Left ventricle myocardium inferior (tissue), 1 donor: Measurements from ENCODE around the gene LLCFC1. TPM values are rescaled to one million over a fixed set of nuclear protein-coding genes. Genes with fewer than 3 reads are reported as not detected.

ENCODE experiments used
- DNase-seq: peaks from one replicate; pipeline ENCODE4 v3.0.0-alpha.2; 2020
- H3K27ac ChIP-seq: fragments of 200-600 bp; replicated peaks from 2 replicates; pipeline ENCODE4 v1.8.0; 2021
- H3K27me3 ChIP-seq: fragments of 200-600 bp; 2 replicates; pipeline ENCODE4 v1.8.0; 2021; ENCODE audit warnings: low read depth
- H3K36me3 ChIP-seq: fragments of 200-600 bp; 2 replicates; pipeline ENCODE4 v1.8.0; 2021
- H3K4me1 ChIP-seq: fragments of 200-600 bp; 2 replicates; pipeline ENCODE4 v1.8.0; 2021
- H3K4me3 ChIP-seq: fragments of 200-600 bp; 2 replicates; pipeline ENCODE4 v1.8.0; 2021; ENCODE audit warnings: mild to moderate bottlenecking, moderate library complexity
- H3K9me3 ChIP-seq: fragments of 200-600 bp; replicated peaks from 2 replicates; pipeline ENCODE4 v1.8.0; 2021
- CTCF ChIP-seq: fragments of 200-600 bp; IDR thresholded peaks from 2 replicates; pipeline ENCODE4 v1.8.0; 2021; ENCODE audit warnings: antibody characterized with exemption, mild to moderate bottlenecking, borderline replicate concordance
- intact Hi-C: fragments of 100-400 bp; cut with micrococcal nuclease; formaldehyde crosslinking; loops from one replicate; pipeline ENCODE4 v1.11.0; 2022
- total RNA-seq: library from RNA; stranded (reverse); fragmentation: NEBNext Ultra II Directional; extraction: Animal tissue kit (Norgen Biotek cat#: 25700); gene quantifications from one replicate; pipeline ENCODE4 v1.2.1, GENCODE V29; 2021
- donor health status: DM: no; HTN: yes; CAD: no; lungs with severe emphysema.

LLCFC1 gene
- total RNA-seq, 1 donor from 2014 or later, result not detected

- Histone ChIP-seq H3K36me3 (no peaks in the 10 kb centered on the region), H3K4me3 (no peak overlapping the region), H3K4me1 (no peaks in the 10 kb centered on the region), H3K9me3 (peaks cover 23% of the 10 kb centered on the region), H3K27ac (no peak overlapping the region), H3K27me3 (no peaks in the 10 kb centered on the region)
- intact Hi-C loops, result no loop called here
- no peak for TF ChIP-seq CTCF
- DNase-seq, result no peak
These were observed 15.5 kb downstream of the LLCFC1 start for GRCh38 chr7:142954680-142955268.

GRCh38 chr7:142956951-142957623, 17.8 kb downstream of the LLCFC1 start:
- no peaks in the 10 kb centered on the region for H3K36me3 ChIP-seq
- no peak overlapping the region for H3K4me3 ChIP-seq
- H3K4me1 ChIP-seq, result no peaks in the 10 kb centered on the region
- TF ChIP-seq CTCF, result no peak
- H3K9me3 ChIP-seq, result peaks cover 23% of the 10 kb centered on the region
- no peaks in the 10 kb centered on the region for H3K27me3 ChIP-seq
- intact Hi-C loops, result no loop called here
- no peak for DNase-seq
- H3K27ac ChIP-seq, result no peak overlapping the region

GRCh38 chr7:142957723-142958122, 18.4 kb downstream of the LLCFC1 start:
- H3K4me1 ChIP-seq, result no peaks in the 10 kb centered on the region
- no peaks in the 10 kb centered on the region for H3K36me3 ChIP-seq
- DNase-seq, result no peak
- peaks cover 23% of the 10 kb centered on the region for H3K9me3 ChIP-seq
- H3K27ac ChIP-seq, result no peak overlapping the region
- no peaks in the 10 kb centered on the region for H3K27me3 ChIP-seq
- H3K4me3 ChIP-seq, result no peak overlapping the region
- intact Hi-C loops, result no loop called here
- no peak for TF ChIP-seq CTCF

GRCh38 chr7:142959202-142959601, 19.9 kb downstream of the LLCFC1 start:
- no peak overlapping the region for H3K27ac ChIP-seq
- peaks cover 23% of the 10 kb centered on the region for H3K9me3 ChIP-seq
- DNase-seq, result no peak
- H3K27me3 ChIP-seq, result peaks cover 13% of the 10 kb centered on the region
- H3K36me3 ChIP-seq, result no peaks in the 10 kb centered on the region
- TF ChIP-seq CTCF, result no peak
- H3K4me3 ChIP-seq, result no peak overlapping the region
- no peaks in the 10 kb centered on the region for H3K4me1 ChIP-seq
- intact Hi-C loops, result no loop called here

DNA sequence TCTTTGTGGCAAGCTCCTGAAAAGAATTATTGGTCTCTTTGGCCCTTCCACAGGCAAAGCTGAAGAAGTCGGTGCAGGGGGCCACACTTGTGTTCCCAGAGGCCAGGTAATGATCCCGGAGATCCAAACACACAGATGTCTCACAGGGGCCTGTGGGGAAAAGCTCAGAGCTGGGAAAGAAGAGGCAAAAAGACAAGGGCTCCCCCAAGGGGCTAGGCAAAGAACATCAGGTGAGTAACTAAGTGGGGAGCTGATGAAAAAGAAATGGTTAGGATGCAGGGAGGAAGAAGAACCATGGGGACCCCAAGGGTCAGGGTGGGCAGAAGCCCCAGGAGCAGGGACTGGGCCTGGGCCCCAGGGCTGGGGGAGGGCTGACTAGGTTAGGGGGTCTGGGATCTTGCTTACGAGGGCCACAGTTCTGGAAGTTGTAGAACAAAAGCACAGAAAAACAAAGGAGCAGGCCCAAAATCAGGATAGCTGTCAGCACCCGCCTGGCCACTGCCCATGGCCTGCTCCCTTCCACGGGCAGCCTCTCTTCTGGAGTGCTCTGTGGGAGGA, 21.8 kb downstream of the LLCFC1 start:
- no peak overlapping the region for H3K4me3 ChIP-seq
- H3K9me3 ChIP-seq, result peaks cover 4% of the 10 kb centered on the region
- intact Hi-C loops, result no loop called here
- no peaks in the 10 kb centered on the region for H3K36me3 ChIP-seq
- H3K27me3 ChIP-seq, result peaks cover 18% of the 10 kb centered on the region
- no peak for DNase-seq
- no peak for TF ChIP-seq CTCF
- no peak overlapping the region for H3K27ac ChIP-seq
- H3K4me1 ChIP-seq, result no peaks in the 10 kb centered on the region
